Measurements from ENCODE around the gene STAU1. TPM values are rescaled to one million over a fixed set of nuclear protein-coding genes. Genes with fewer than 3 reads are reported as not detected.

The STAU1 gene
- total and polyA plus RNA-seq, 2 of the 13 experiments (the other 11 are each of a cell fraction or from before 2014, with no cell fraction given) = 119 to 133 TPM

DNA sequence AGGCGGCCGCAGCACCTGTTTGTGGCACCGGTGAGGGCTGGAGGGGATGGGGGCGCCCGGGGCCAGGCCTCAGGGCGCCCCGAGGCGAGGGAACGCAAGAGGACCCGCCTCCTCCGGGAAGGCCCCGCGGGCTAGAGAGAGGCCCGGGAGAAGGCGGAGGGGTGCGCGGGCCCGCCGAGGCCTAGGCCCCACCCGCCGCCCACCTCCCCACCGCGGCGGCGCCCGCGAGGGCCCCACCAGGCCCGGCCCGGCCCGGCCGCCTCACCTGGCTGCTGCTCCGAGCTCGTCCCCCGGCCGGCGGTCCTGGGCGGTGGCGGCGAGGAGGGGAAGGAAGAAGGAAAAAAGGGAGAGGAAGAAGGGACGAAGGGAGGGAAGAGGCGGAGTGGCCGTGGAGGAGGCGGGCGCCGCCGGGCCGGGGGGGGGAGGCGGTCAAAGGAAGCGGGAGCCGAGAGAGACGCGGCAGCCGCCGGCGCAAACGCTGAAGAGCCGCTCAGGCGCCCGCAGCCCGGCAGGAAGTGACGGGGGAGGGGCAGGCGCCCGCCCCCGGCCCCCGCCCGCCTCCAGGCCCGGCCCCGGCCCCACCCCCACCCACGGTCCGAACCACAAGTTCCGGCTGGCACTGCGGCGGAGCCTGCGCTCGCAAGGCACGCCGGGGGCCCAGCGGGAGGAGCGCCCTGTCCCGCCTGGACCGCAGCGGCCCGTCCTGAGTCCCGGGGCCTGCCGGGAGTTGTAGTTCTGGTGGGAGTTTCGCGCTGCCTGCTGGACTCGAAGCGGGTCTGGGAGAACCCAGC is at the start of gene STAU1 (continued):
- TF ChIP-seq SAFB2 (CRISPR knock-in tag; IDR thresholded peaks at IDR 0.05; ENCODE audit: borderline replicate concordance, low read depth) = peak; percentile 26; the same call in 1 of the 2 replicates
- TF ChIP-seq RFX5 (IDR thresholded peaks at IDR 0.05; ENCODE audit: low read depth, low read length) = no peak
- TF ChIP-seq, protein P1, sequence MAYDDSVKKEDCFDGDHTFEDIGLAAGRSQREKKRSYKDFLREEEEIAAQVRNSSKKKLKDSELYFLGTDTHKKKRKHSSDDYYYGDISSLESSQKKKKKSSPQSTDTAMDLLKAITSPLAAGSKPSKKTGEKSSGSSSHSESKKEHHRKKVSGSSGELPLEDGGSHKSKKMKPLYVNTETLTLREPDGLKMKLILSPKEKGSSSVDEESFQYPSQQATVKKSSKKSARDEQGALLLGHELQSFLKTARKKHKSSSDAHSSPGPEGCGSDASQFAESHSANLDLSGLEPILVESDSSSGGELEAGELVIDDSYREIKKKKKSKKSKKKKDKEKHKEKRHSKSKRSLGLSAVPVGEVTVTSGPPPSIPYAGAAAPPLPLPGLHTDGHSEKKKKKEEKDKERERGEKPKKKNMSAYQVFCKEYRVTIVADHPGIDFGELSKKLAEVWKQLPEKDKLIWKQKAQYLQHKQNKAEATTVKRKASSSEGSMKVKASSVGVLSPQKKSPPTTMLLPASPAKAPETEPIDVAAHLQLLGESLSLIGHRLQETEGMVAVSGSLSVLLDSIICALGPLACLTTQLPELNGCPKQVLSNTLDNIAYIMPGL (CRISPR knock-in tag; IDR thresholded peaks at IDR 0.05; ENCODE audit: borderline replicate concordance in 1 of 2, low read depth in 1 of 2) = peak; percentile 59 to 78; a peak in 2 of 4 replicates
- peak; percentile 70 for TF ChIP-seq MED1 (CRISPR knock-in tag; IDR thresholded peaks at IDR 0.05)
- TF ChIP-seq ZNF343 (CRISPR knock-in tag; IDR thresholded peaks at IDR 0.05) = 0 out of 2 replicates have a peak, but pooled peaks have one; percentile 46
- TF ChIP-seq, protein P2, sequence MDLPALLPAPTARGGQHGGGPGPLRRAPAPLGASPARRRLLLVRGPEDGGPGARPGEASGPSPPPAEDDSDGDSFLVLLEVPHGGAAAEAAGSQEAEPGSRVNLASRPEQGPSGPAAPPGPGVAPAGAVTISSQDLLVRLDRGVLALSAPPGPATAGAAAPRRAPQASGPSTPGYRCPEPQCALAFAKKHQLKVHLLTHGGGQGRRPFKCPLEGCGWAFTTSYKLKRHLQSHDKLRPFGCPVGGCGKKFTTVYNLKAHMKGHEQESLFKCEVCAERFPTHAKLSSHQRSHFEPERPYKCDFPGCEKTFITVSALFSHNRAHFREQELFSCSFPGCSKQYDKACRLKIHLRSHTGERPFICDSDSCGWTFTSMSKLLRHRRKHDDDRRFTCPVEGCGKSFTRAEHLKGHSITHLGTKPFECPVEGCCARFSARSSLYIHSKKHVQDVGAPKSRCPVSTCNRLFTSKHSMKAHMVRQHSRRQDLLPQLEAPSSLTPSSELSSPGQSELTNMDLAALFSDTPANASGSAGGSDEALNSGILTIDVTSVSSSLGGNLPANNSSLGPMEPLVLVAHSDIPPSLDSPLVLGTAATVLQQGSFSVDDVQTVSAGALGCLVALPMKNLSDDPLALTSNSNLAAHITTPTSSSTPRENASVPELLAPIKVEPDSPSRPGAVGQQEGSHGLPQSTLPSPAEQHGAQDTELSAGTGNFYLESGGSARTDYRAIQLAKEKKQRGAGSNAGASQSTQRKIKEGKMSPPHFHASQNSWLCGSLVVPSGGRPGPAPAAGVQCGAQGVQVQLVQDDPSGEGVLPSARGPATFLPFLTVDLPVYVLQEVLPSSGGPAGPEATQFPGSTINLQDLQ (CRISPR knock-in tag; IDR thresholded peaks at IDR 0.05) = no peak
- TF ChIP-seq RBM22 (optimal IDR thresholded peaks at IDR 0.05; ENCODE audit: low read length) = no peak
- no peak for TF ChIP-seq ZNF20 (CRISPR knock-in tag; IDR thresholded peaks at IDR 0.05)
- TF ChIP-seq, protein P3, sequence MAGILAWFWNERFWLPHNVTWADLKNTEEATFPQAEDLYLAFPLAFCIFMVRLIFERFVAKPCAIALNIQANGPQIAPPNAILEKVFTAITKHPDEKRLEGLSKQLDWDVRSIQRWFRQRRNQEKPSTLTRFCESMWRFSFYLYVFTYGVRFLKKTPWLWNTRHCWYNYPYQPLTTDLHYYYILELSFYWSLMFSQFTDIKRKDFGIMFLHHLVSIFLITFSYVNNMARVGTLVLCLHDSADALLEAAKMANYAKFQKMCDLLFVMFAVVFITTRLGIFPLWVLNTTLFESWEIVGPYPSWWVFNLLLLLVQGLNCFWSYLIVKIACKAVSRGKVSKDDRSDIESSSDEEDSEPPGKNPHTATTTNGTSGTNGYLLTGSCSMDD (CRISPR knock-in tag; IDR thresholded peaks at IDR 0.05) = no peak
- TF ChIP-seq FLYWCH1 (CRISPR knock-in tag; IDR thresholded peaks at IDR 0.05) = 0 out of 2 replicates have a peak, but pooled peaks have one; percentile 67
- TF ChIP-seq, protein P4, sequence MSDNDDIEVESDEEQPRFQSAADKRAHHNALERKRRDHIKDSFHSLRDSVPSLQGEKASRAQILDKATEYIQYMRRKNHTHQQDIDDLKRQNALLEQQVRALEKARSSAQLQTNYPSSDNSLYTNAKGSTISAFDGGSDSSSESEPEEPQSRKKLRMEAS (IDR thresholded peaks at IDR 0.05) = peak; percentile 42; the same call in 1 of the 2 replicates
- TF ChIP-seq ZNF563 (CRISPR knock-in tag; IDR thresholded peaks at IDR 0.05) = peak; percentile 91
- TF ChIP-seq, protein P5, sequence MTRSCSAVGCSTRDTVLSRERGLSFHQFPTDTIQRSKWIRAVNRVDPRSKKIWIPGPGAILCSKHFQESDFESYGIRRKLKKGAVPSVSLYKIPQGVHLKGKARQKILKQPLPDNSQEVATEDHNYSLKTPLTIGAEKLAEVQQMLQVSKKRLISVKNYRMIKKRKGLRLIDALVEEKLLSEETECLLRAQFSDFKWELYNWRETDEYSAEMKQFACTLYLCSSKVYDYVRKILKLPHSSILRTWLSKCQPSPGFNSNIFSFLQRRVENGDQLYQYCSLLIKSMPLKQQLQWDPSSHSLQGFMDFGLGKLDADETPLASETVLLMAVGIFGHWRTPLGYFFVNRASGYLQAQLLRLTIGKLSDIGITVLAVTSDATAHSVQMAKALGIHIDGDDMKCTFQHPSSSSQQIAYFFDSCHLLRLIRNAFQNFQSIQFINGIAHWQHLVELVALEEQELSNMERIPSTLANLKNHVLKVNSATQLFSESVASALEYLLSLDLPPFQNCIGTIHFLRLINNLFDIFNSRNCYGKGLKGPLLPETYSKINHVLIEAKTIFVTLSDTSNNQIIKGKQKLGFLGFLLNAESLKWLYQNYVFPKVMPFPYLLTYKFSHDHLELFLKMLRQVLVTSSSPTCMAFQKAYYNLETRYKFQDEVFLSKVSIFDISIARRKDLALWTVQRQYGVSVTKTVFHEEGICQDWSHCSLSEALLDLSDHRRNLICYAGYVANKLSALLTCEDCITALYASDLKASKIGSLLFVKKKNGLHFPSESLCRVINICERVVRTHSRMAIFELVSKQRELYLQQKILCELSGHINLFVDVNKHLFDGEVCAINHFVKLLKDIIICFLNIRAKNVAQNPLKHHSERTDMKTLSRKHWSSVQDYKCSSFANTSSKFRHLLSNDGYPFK (CRISPR knock-in tag; IDR thresholded peaks at IDR 0.05; ENCODE audit: borderline replicate concordance) = peak; percentile 62; the same call in 1 of the 2 replicates
- no peak for TF ChIP-seq ZNF619 (CRISPR knock-in tag; IDR thresholded peaks at IDR 0.05)
- no peak for TF ChIP-seq NFIB (CRISPR knock-in tag; IDR thresholded peaks at IDR 0.05; ENCODE audit: borderline replicate concordance)
